H1 (cell line): ENCODE results near the gene ENTPD5. TPM values are rescaled to one million over a fixed set of nuclear protein-coding genes. Genes with fewer than 3 reads are reported as not detected.

Experiments
- CTCF ChIA-PET: fragments of 300-600 bp; sonication (Branson Sonifier 250); formaldehyde crosslinking; loops from one replicate; lab custom pipeline; 2021; ENCODE audit not compliant: partially characterized antibody; lab: Charles Lee
- POLR2A ChIA-PET: fragments of 300-600 bp; sonication (Branson Sonifier 250); formaldehyde crosslinking; loops from one replicate; lab custom pipeline; 2021; ENCODE audit warnings: inconsistent platforms; ENCODE audit not compliant: partially characterized antibody; lab: Charles Lee
- DNase-seq, 2 experiments: peaks; one replicate each; pipeline versions ENCODE4 v3.0.0 to v3.0.0-alpha.2; 2010 to 2022; ENCODE audit warnings: low spot score in 2 of 2, low read depth in 1 of 2, mixed read lengths in 1 of 2
- FAIRE-seq: peaks from 2 replicates; lab custom pipeline; 2011; peaks lifted over from hg19 to GRCh38; lab: Jason Lieb, UNC
- H2AFZ ChIP-seq: 2 replicates; pipeline ENCODE4 v1.8.1; 2012; ENCODE audit warnings: low read length, inconsistent platforms
- H2AK5ac ChIP-seq: 2 replicates; pipeline ENCODE4 v1.6.1; 2013; ENCODE audit warnings: low read depth, low read length
- H2BK120ac ChIP-seq: replicated peaks from 2 replicates; pipeline ENCODE3; 2013; ENCODE audit warnings: low read depth, low read length, inconsistent platforms
- H2BK12ac ChIP-seq: 2 replicates; pipeline ENCODE4 v1.6.1; 2013; ENCODE audit warnings: low read depth, low read length
- H2BK15ac ChIP-seq: 2 replicates; pipeline ENCODE4 v1.6.1; 2013; ENCODE audit warnings: low read length
- H2BK20ac ChIP-seq: 2 replicates; pipeline ENCODE4 v1.6.1; 2013; ENCODE audit warnings: low read length
- H2BK5ac ChIP-seq: 2 replicates; pipeline ENCODE4 v1.6.1; 2013; ENCODE audit warnings: low read depth, low read length
- H3K14ac ChIP-seq: 2 replicates; pipeline ENCODE4 v1.6.1; 2013; ENCODE audit warnings: inconsistent platforms; ENCODE audit not compliant: insufficient read length
- H3K18ac ChIP-seq: 2 replicates; pipeline ENCODE4 v1.6.1; 2013; ENCODE audit warnings: low read length; ENCODE audit errors: extremely low read depth
- H3K23ac ChIP-seq: 2 replicates; pipeline ENCODE4 v1.6.1; 2013; ENCODE audit warnings: inconsistent platforms; ENCODE audit not compliant: insufficient read length
- H3K23me2 ChIP-seq: 2 replicates; pipeline ENCODE4 v1.6.1; 2013; ENCODE audit warnings: low read depth, low read length
- H3K27ac ChIP-seq: 2 replicates; pipeline ENCODE4 v1.6.1; 2011; ENCODE audit warnings: low read depth, low read length, inconsistent platforms
- H3K27me3 ChIP-seq, 4 experiments: replicated peaks in 1 of 4; 1 replicate in 1 of 4; 2 replicates in 3 of 4; pipeline versions ENCODE4 v1.6.1 to v1.8.1; 2011 to 2013; ENCODE audit warnings: low read length in 3 of 4, mild to moderate bottlenecking in 3 of 4, inconsistent platforms in 2 of 4, mixed read lengths in 2 of 4, moderate library complexity in 1 of 4; ENCODE audit not compliant: control insufficient read depth in 3 of 4, insufficient read depth in 3 of 4; ENCODE audit errors: extremely low read depth in 1 of 4
- H3K36me3 ChIP-seq, 4 experiments: 2 replicates each; pipeline versions ENCODE4 v1.6.1 to v1.8.1; 2011 to 2013; ENCODE audit warnings: mild to moderate bottlenecking in 4 of 4, low read length in 3 of 4, moderate library complexity in 2 of 4, control low read depth in 1 of 4, inconsistent platforms in 1 of 4; ENCODE audit not compliant: insufficient read depth in 4 of 4, control insufficient read depth in 2 of 4
- H3K4ac ChIP-seq: replicated peaks from 2 replicates; pipeline ENCODE3; 2013; ENCODE audit warnings: low read length, low read depth, mixed read lengths, inconsistent platforms; ENCODE audit not compliant: insufficient read length
- H3K4me1 ChIP-seq, 4 experiments: replicated peaks in 1 of 4; 1 replicate in 1 of 4; 2 replicates in 3 of 4; pipeline versions ENCODE4 v1.6.1 to v1.8.1; 2011 to 2013; ENCODE audit warnings: low read length in 3 of 4, inconsistent platforms in 2 of 4, mixed read lengths in 1 of 4; ENCODE audit not compliant: insufficient read depth in 4 of 4, control insufficient read depth in 3 of 4
- H3K4me2 ChIP-seq, 2 experiments: 2 replicates each; pipeline versions ENCODE4 v1.6.1 to v1.8.1; 2011 to 2013; ENCODE audit warnings: low read depth in 2 of 2, low read length in 2 of 2, control low read depth in 1 of 2, inconsistent platforms in 1 of 2, mild to moderate bottlenecking in 1 of 2; ENCODE audit not compliant: insufficient read depth in 1 of 2
- H3K4me3 ChIP-seq, 4 experiments: fragments of 200-600, 300-600 bp in 1 of 4; sonication (generic), shearing (Covaris generic), sonication (Bioruptor Twin) in 1 of 4; 2 replicates each; pipeline versions ENCODE4 v1.5.1 to v1.8.1; 2011 to 2016; ENCODE audit warnings: low read length in 4 of 4, low read depth in 3 of 4, control low read depth in 2 of 4, inconsistent platforms in 2 of 4, mild to moderate bottlenecking in 2 of 4, mixed read lengths in 1 of 4, moderate library complexity in 1 of 4; ENCODE audit not compliant: insufficient read depth in 2 of 4; ENCODE audit errors: extremely low read depth in 1 of 4
- H3K56ac ChIP-seq: replicated peaks from 2 replicates; pipeline ENCODE3; 2013; ENCODE audit warnings: low read depth, mild to moderate bottlenecking, mixed read lengths, low read length, inconsistent platforms; ENCODE audit not compliant: insufficient read length
- H3K79me1 ChIP-seq: 2 replicates; pipeline ENCODE4 v1.6.1; 2013; ENCODE audit warnings: low read depth, low read length, control low read depth
- H3K79me2 ChIP-seq, 2 experiments: 2 replicates each; pipeline versions ENCODE4 v1.6.1 to v1.8.1; 2012 to 2013; ENCODE audit warnings: low read length in 2 of 2, mild to moderate bottlenecking in 2 of 2, inconsistent platforms in 1 of 2; ENCODE audit not compliant: insufficient read depth in 2 of 2, control insufficient read depth in 1 of 2
- H3K9ac ChIP-seq, 4 experiments: replicated peaks in 1 of 4; 1 replicate in 1 of 4; 2 replicates in 3 of 4; pipeline versions ENCODE4 v1.6.1 to v1.8.1; 2011 to 2013; ENCODE audit warnings: low read depth in 3 of 4, low read length in 3 of 4, control low read depth in 2 of 4, mild to moderate bottlenecking in 2 of 4, moderate library complexity in 2 of 4, inconsistent platforms in 1 of 4; ENCODE audit errors: extremely low read depth in 1 of 4
- H3K9me3 ChIP-seq, 2 experiments: 2 replicates each; pipeline versions ENCODE4 v1.6.1 to v1.8.1; 2012 to 2013; ENCODE audit warnings: mild to moderate bottlenecking in 2 of 2, moderate library complexity in 2 of 2, control low read depth in 1 of 2, inconsistent platforms in 1 of 2, low read depth in 1 of 2, low read length in 1 of 2, mixed read lengths in 1 of 2; ENCODE audit not compliant: insufficient read depth in 2 of 2
- H4K20me1 ChIP-seq, 2 experiments: replicated peaks in 1 of 2; 2 replicates each; pipeline versions ENCODE3 to v1.8.1; 2011 to 2013; ENCODE audit warnings: inconsistent platforms in 2 of 2, low read length in 2 of 2, mild to moderate bottlenecking in 1 of 2; ENCODE audit not compliant: insufficient read depth in 2 of 2, control insufficient read depth in 1 of 2
- H4K5ac ChIP-seq: 2 replicates; pipeline ENCODE4 v1.6.1; 2013; ENCODE audit warnings: low read length, low read depth, mixed read lengths, inconsistent platforms; ENCODE audit not compliant: insufficient read length
- H4K8ac ChIP-seq: 2 replicates; pipeline ENCODE4 v1.8.0; 2013; ENCODE audit warnings: mild to moderate bottlenecking, moderate library complexity, low read length, inconsistent platforms; ENCODE audit not compliant: insufficient read depth; ENCODE audit errors: extremely low read depth
- H4K91ac ChIP-seq: replicated peaks from 2 replicates; pipeline ENCODE3; 2013; ENCODE audit warnings: low read length, mixed read lengths, inconsistent platforms; ENCODE audit not compliant: insufficient read length
- EP300 ChIP-seq, 2 experiments: IDR thresholded peaks; 1 replicate in 1 of 2; 2 replicates in 1 of 2; pipeline ENCODE4 v1.6.1; 2011 to 2012; ENCODE audit warnings: low read depth in 2 of 2, low read length in 2 of 2, mild to moderate bottlenecking in 2 of 2, borderline replicate concordance in 1 of 2, inconsistent platforms in 1 of 2, moderate library complexity in 1 of 2
- NANOG ChIP-seq: IDR thresholded peaks from 2 replicates; pipeline ENCODE4 v1.6.1; 2011; ENCODE audit warnings: low read length, low read depth, mild to moderate bottlenecking, inconsistent platforms; ENCODE audit not compliant: insufficient read depth, poor library complexity, severe bottlenecking
- NRF1 ChIP-seq: IDR thresholded peaks from 2 replicates; pipeline ENCODE4 v1.6.1; 2011; ENCODE audit warnings: mild to moderate bottlenecking, low read depth, low read length, improper control_type of control experiment
- polyA plus RNA-seq, 7 experiments: library from polyadenylated mRNA; depleted of rRNA in 3 of 7; stranded (reverse) in 5 of 7; unstranded in 2 of 7; fragments of >200 nt in 5 of 7; fragments of 200-250 nt in 2 of 7; gene quantifications; 1 replicate in 5 of 7; 2 replicates in 1 of 7; 4 replicates in 1 of 7; pipeline versions ENCODE4 v1.2.1 to v1.2.3, GENCODE V29; 2011 to 2013; ENCODE audit warnings: missing spikeins in 2 of 7, mixed read lengths in 2 of 7
- total RNA-seq: library from RNA; stranded (reverse); fragmentation: NEBNext Ultra II Directional; extraction: Animal tissue kit (Norgen Biotek cat#: 25700); gene quantifications from 2 replicates; pipeline ENCODE4 v1.2.1, GENCODE V29; 2021

The ENTPD5 gene
- total and polyA plus RNA-seq, 2 of the 8 experiments (the other 6 are each of a cell fraction or from before 2014, with no cell fraction given): 5.0 to 6.5 TPM

GRCh38 chr14:73958591-73958990 lies 60.5 kb downstream of the ENTPD5 start:
- no peaks in the 10 kb centered on the region for H3K4me1 ChIP-seq
- no peak overlapping the region for H4K91ac ChIP-seq
- no peak overlapping the region for H3K23ac ChIP-seq
- no peak overlapping the region for H4K8ac ChIP-seq
- H2BK20ac ChIP-seq: no peak overlapping the region
- no peak overlapping the region for H3K18ac ChIP-seq
- H2BK12ac ChIP-seq: no peak overlapping the region
- H2AK5ac ChIP-seq: no peak overlapping the region
- H4K5ac ChIP-seq: no peak overlapping the region
- peaks cover 2 to 20% (median 10%) of the 10 kb centered on the region in 4 experiments; a peak in 6 of 8 replicates for H3K36me3 ChIP-seq
- no peaks in the 10 kb centered on the region for H3K79me1 ChIP-seq
- no peaks in the 10 kb centered on the region for H3K27me3 ChIP-seq
- H3K14ac ChIP-seq: no peak overlapping the region
- H3K23me2 ChIP-seq: no peaks in the 10 kb centered on the region
- no peak overlapping the region for H3K4ac ChIP-seq
- FAIRE-seq (no peak), DNase-seq (no peak)
- H3K9me3 ChIP-seq: no peaks in the 10 kb centered on the region
- H2BK5ac ChIP-seq: no peak overlapping the region
- H3K56ac ChIP-seq: no peak overlapping the region
- H3K27ac ChIP-seq: no peak overlapping the region
- POLR2A ChIA-PET: no interaction called here
- no peak overlapping the region for H3K4me3 ChIP-seq
- H3K79me2 ChIP-seq: no peaks in the 10 kb centered on the region
- H2AFZ ChIP-seq: no peak overlapping the region
- H4K20me1 ChIP-seq: no peaks in the 10 kb centered on the region
- no peak for TF ChIP-seq NRF1
- no peak for TF ChIP-seq NANOG
- TF ChIP-seq EP300 (IDR thresholded peaks at IDR 0.05; ENCODE audit: borderline replicate concordance in 1 of 2, low read depth in 2 of 2, low read length in 2 of 2): no peak
- CTCF ChIA-PET: interaction anchor here (0.6 to 1.7 kb wide), 6 partner anchors 11 to 77 kb away, joined by 3 to 4 read pairs (median 3); no protein-coding TSS in a partner anchor
- H2BK120ac ChIP-seq: no peak overlapping the region
- H2BK15ac ChIP-seq: no peak overlapping the region
- no peak overlapping the region for H3K9ac ChIP-seq
- no peak overlapping the region for H3K4me2 ChIP-seq
